K562 (cell line): ENCODE results near the gene FOXJ3. TPM values are rescaled to one million over a fixed set of nuclear protein-coding genes. Genes with fewer than 3 reads are reported as not detected.

Experiments used
- ATAC-seq: fragments of 200-7000 bp; cut with Tn5 transposase; 3 replicates; pipeline ENCODE4 v1.9.1; 2020; ENCODE audit warnings: moderate library complexity
- BruUV-seq: library from RNA; stranded (reverse); fragments of 400-500 nt; replicated peaks from 2 replicates; lab custom pipeline; 2021; lab: Mats Ljungman, UMichigan
- CTCF ChIA-PET: fragments of 300-600 bp; formaldehyde crosslinking; extraction: SDS; loops from one replicate; lab custom pipeline; 2021; ENCODE audit warnings: low intra/inter-chr PET ratio; lab: Yijun Ruan, JAX
- POLR2A ChIA-PET: fragments of 300-600, 350-650 bp; sonication (Branson Sonifier 250); formaldehyde crosslinking; extraction: SDS; loops from one replicate; lab custom pipeline; 2021; ENCODE audit warnings: antibody characterized with exemption, inconsistent platforms; lab: Yijun Ruan, JAX
- DNase-seq, 4 experiments: peaks; one replicate each; pipeline versions ENCODE4 v3.0.0 to v3.0.0-alpha.2; 2011 to 2018; ENCODE audit warnings: low spot score in 3 of 4, mixed read lengths in 3 of 4; ENCODE audit errors: extremely low read depth in 1 of 4
- FAIRE-seq: peaks from 2 replicates; lab custom pipeline; 2011; peaks lifted over from hg19 to GRCh38; lab: Jason Lieb, UNC
- H2AFZ ChIP-seq: 2 replicates; pipeline ENCODE4 v1.6.0; 2011; ENCODE audit warnings: low read depth, low read length, control low read depth, inconsistent platforms
- H3K27ac ChIP-seq: fragments of 200-600 bp; 3 replicates; pipeline ENCODE4 v1.8.0; 2011; ENCODE audit warnings: low read depth, mild to moderate bottlenecking, control low read depth, inconsistent platforms, low read length, moderate library complexity, mixed read lengths; ENCODE audit errors: extremely low read depth
- H3K27me3 ChIP-seq, 2 experiments: fragments of 300-600 bp in 1 of 2; 2 replicates in 1 of 2; 3 replicates in 1 of 2; pipeline versions ENCODE4 v1.6.0 to v1.8.0; 2011; ENCODE audit warnings: inconsistent platforms in 2 of 2, low read length in 2 of 2, mild to moderate bottlenecking in 1 of 2, mixed read lengths in 1 of 2, moderate library complexity in 1 of 2; ENCODE audit not compliant: control insufficient read depth in 2 of 2, insufficient read depth in 2 of 2
- H3K36me3 ChIP-seq: fragments of 300-600 bp; 3 replicates; pipeline ENCODE4 v1.8.0; 2011; ENCODE audit warnings: mild to moderate bottlenecking, low read length, inconsistent platforms; ENCODE audit not compliant: control insufficient read depth, insufficient read depth
- H3K4me1 ChIP-seq, 2 experiments: fragments of 200-600 bp in 1 of 2; replicated peaks in 1 of 2; 2 replicates in 1 of 2; 3 replicates in 1 of 2; pipeline versions ENCODE4 v1.5.1 to v1.8.0; 2011; ENCODE audit warnings: inconsistent platforms in 2 of 2, low read length in 2 of 2, mild to moderate bottlenecking in 1 of 2, mixed read lengths in 1 of 2, moderate library complexity in 1 of 2; ENCODE audit not compliant: control insufficient read depth in 2 of 2, insufficient read depth in 2 of 2
- H3K4me2 ChIP-seq: 2 replicates; pipeline ENCODE4 v1.6.1; 2011; ENCODE audit warnings: low read length, control low read depth, inconsistent platforms, mixed read lengths; ENCODE audit not compliant: insufficient read depth
- H3K4me3 ChIP-seq: fragments of 200-600 bp; sonication (generic), shearing (Covaris generic); 2 replicates; pipeline ENCODE4 v1.5.1; 2016; ENCODE audit warnings: control low read depth, inconsistent platforms
- H3K79me2 ChIP-seq: fragments of 200-600 bp; 3 replicates; pipeline ENCODE4 v1.8.0; 2011; ENCODE audit warnings: low read length, inconsistent platforms; ENCODE audit not compliant: control insufficient read depth, insufficient read depth
- H3K9ac ChIP-seq, 2 experiments: 2 replicates each; pipeline versions ENCODE4 v1.6.0 to v1.6.1; 2011; ENCODE audit warnings: low read depth in 2 of 2, low read length in 2 of 2, control low read depth in 1 of 2, inconsistent platforms in 1 of 2, mild to moderate bottlenecking in 1 of 2, mixed read lengths in 1 of 2; ENCODE audit not compliant: insufficient read depth in 1 of 2
- H3K9me1 ChIP-seq: one replicate; pipeline ENCODE4 v1.6.0; 2011; ENCODE audit warnings: inconsistent platforms, mild to moderate bottlenecking, low read length, moderate library complexity; ENCODE audit not compliant: control insufficient read depth, insufficient read depth
- H3K9me3 ChIP-seq: replicated peaks from 2 replicates; pipeline ENCODE4 v1.5.1; 2011; ENCODE audit warnings: low read depth, low read length, inconsistent platforms; ENCODE audit not compliant: control insufficient read depth, insufficient read depth
- H4K20me1 ChIP-seq: replicated peaks from 2 replicates; pipeline ENCODE4 v1.6.1; 2011; ENCODE audit warnings: low read length, inconsistent platforms, mixed read lengths; ENCODE audit not compliant: control insufficient read depth, insufficient read depth
- ARID1B ChIP-seq: fragments of 450-650 bp; IDR thresholded peaks from 2 replicates; pipeline ENCODE4 v1.6.1; 2016; ENCODE audit warnings: antibody characterized with exemption, mild to moderate bottlenecking, inconsistent platforms
- CHAMP1 ChIP-seq: fragments of 450-650 bp; IDR thresholded peaks from 2 replicates; pipeline ENCODE4 v1.6.1; 2016; ENCODE audit warnings: mild to moderate bottlenecking
- EHMT2 ChIP-seq: fragments of 450-650 bp; IDR thresholded peaks from 2 replicates; pipeline ENCODE4 v1.6.1; 2018; ENCODE audit warnings: antibody characterized with exemption
- HDAC6 ChIP-seq: IDR thresholded peaks from 2 replicates; pipeline ENCODE4 v1.6.1; 2012; ENCODE audit warnings: low read depth, mild to moderate bottlenecking, control low read depth, inconsistent platforms, low read length, moderate library complexity
- KHSRP ChIP-seq: fragments of 450-650 bp; IDR thresholded peaks from 2 replicates; pipeline ENCODE4 v1.6.1; 2017
- MAFK ChIP-seq: IDR thresholded peaks from 2 replicates; pipeline ENCODE4 v1.6.1; 2011; ENCODE audit warnings: low read length, improper control_type of control experiment
- NR2C2 ChIP-seq, 2 experiments: fragments of 200-800 bp in 1 of 2; sonication (Bioruptor generic) in 1 of 2; sonication (generic) in 1 of 2; formaldehyde crosslinking in 1 of 2; IDR thresholded peaks; 2 replicates each; pipeline versions ENCODE4 v1.6.1 to v1.8.0; 2016 to 2022; ENCODE audit warnings: mild to moderate bottlenecking in 1 of 2, missing compliant biosample characterization in 1 of 2, missing genetic modification characterization in 1 of 2, missing genetic modification reagents in 1 of 2
- PHB ChIP-seq: fragments of 250-450 bp; sonication (Bioruptor Pico); IDR thresholded peaks from 2 replicates; pipeline ENCODE4 v1.5.0; 2021
- PPARD ChIP-seq: fragments of 250-450 bp; sonication (Bioruptor Pico); IDR thresholded peaks from 2 replicates; pipeline ENCODE4 v1.8.0; 2022; ENCODE audit warnings: inconsistent platforms, mild to moderate bottlenecking, moderate library complexity
- RHOXF2B ChIP-seq: fragments of 250-450 bp; sonication (Bioruptor Pico); conservative IDR thresholded peaks from 2 replicates; pipeline ENCODE4 v1.5.1; 2021
- SFPQ ChIP-seq: fragments of 200-400 bp; formaldehyde crosslinking; IDR thresholded peaks from 2 replicates; pipeline ENCODE4 v1.6.1; 2017; ENCODE audit warnings: mild to moderate bottlenecking, low read depth, low read length, moderate library complexity
- SIN3B ChIP-seq: fragments of 450-650 bp; IDR thresholded peaks from 2 replicates; pipeline ENCODE4 v1.6.1; 2017; ENCODE audit warnings: low read depth, mild to moderate bottlenecking, moderate library complexity
- ZNF316 ChIP-seq: fragments of 450-650 bp; IDR thresholded peaks from 2 replicates; pipeline ENCODE4 v1.6.1; 2016
- ZNF395 ChIP-seq: fragments of 200-800 bp; sonication (Bioruptor generic); IDR thresholded peaks from 2 replicates; pipeline ENCODE4 v1.6.1; 2017; ENCODE audit warnings: missing genetic modification characterization, missing compliant biosample characterization
- ZNF408 ChIP-seq: fragments of 250-450 bp; sonication (Bioruptor Pico); IDR thresholded peaks from 2 replicates; pipeline ENCODE4 v1.4.0; 2020; ENCODE audit warnings: low read depth, mild to moderate bottlenecking, moderate library complexity
- WGBS: fragments of 100-300 bp; shearing (Covaris generic); methylation state at CpG from one replicate; pipeline ENCODE4 v1.1.6; 2016; ENCODE audit warnings: low coverage, mixed read lengths; ENCODE audit not compliant: insufficient coverage; ENCODE audit errors: missing lambda C conversion rate; 5-methylcytosine and 5-hydroxymethylcytosine counted together
- in situ Hi-C: fragments of 300-500 bp; cut with MboI; formaldehyde crosslinking; loops from 4 replicates; pipeline ENCODE4 v1.15.0; 2018; ENCODE audit warnings: inconsistent platforms, mixed read lengths
- intact Hi-C: fragments of 100-400 bp; cut with micrococcal nuclease; formaldehyde crosslinking; loops from 2 replicates; pipeline ENCODE4 v1.14.2; 2022
- polyA plus RNA-seq, 8 experiments: library from polyadenylated mRNA; depleted of rRNA in 4 of 8; stranded (reverse) in 5 of 8; unstranded in 3 of 8; fragments of >200 nt; fragmentation: Nextera tagmentation in 2 of 8; fragmentation: Illumina TruSeq in 1 of 8; extraction: Ambion mirVana in 2 of 8; extraction: Trizol in 1 of 8; gene quantifications; 2 replicates each; pipeline versions ENCODE4 v1.2.1 to v1.2.3, GENCODE V29; 2011 to 2014; ENCODE audit warnings: inconsistent platforms in 1 of 8, missing spikeins in 1 of 8
- total RNA-seq, 7 experiments: library from RNA; depleted of rRNA in 6 of 7; stranded (reverse); fragments of >200 nt in 6 of 7; fragmentation: Illumina TruSeq in 2 of 7; extraction: Trizol in 2 of 7; gene quantifications; 2 replicates each; pipeline versions ENCODE4 v1.2.1 to v1.2.3, GENCODE V29; 2011 to 2021; ENCODE audit warnings: low replicate concordance in 1 of 7

Gene FOXJ3
- total and polyA plus RNA-seq, 9 of the 15 experiments (the other 6 are each of a cell fraction or from before 2014, with no cell fraction given): 8.7 to 35.3 (median 23.4) TPM

GRCh38 chr1:42322577-42322976 lies 12.5 kb downstream of the FOXJ3 start:
- H3K4me2 ChIP-seq: no peak overlapping the region
- DNase-seq (no peak), FAIRE-seq (no peak), ATAC-seq (no peak)
- intact Hi-C loops (no loop called here), in situ Hi-C loops (no loop called here)
- peaks cover 3% of the 10 kb centered on the region for H3K9me1 ChIP-seq
- H3K9ac ChIP-seq: no peak overlapping the region
- TF ChIP-seq ZNF316 (no peak), ARID1B (no peak), MAFK (no peak), SIN3B (no peak), ZNF395 (no peak), ZNF408 (CRISPR knock-in tag) (no peak), CHAMP1 (no peak), SFPQ (no peak), KHSRP (no peak), RHOXF2B (CRISPR knock-in tag) (no peak), NR2C2 (CRISPR knock-in tag; IDR thresholded peaks at IDR 0.05) (no peak), NR2C2 (tag; IDR thresholded peaks at IDR 0.05) (no peak), EHMT2 (no peak), PPARD (CRISPR knock-in tag) (no peak), HDAC6 (no peak), PHB (CRISPR knock-in tag) (no peak)
- H3K4me3 ChIP-seq: no peak overlapping the region
- H3K4me1 ChIP-seq: peaks cover 0 to 16% of the 10 kb centered on the region in 2 experiments; a peak in 2 of 5 replicates
- H3K27me3 ChIP-seq: no peaks in the 10 kb centered on the region
- no peak overlapping the region for H2AFZ ChIP-seq
- peaks cover 14% of the 10 kb centered on the region for H3K36me3 ChIP-seq
- 0% methylated on average over 1 of the region's 1 CpG for WGBS
- ChIA-PET POLR2A (interaction anchor here (0.6 to 3.6 kb wide), 2 partner anchors 11 to 78 kb away, joined by 3 to 19 read pairs; no protein-coding TSS in a partner anchor), CTCF (no interaction called here)
- H3K79me2 ChIP-seq: peaks cover 94% of the 10 kb centered on the region
- no TSS peak for BruUV-seq
- H3K9me3 ChIP-seq: no peaks in the 10 kb centered on the region
- peak overlapping the region; percentile 8; the same call in 1 of the 3 replicates for H3K27ac ChIP-seq
- no peaks in the 10 kb centered on the region; the same call in 1 of the 2 replicates for H4K20me1 ChIP-seq
